Activated T-cell treated with anti-CD3 and anti-CD28 coated beads, Interleukin-2, amount 50 U/mL, for 24 hours (primary cell): ENCODE results near the gene DISP2.

Experiments used
- DNase-seq: peaks from one replicate; pipeline ENCODE4 v3.0.0-alpha.2; 2020
- H3K27ac Mint-ChIP-seq: 2 replicates; pipeline ENCODE4 v1.8.0; 2020; ENCODE audit warnings: mild to moderate bottlenecking, mixed read lengths
- H3K27me3 Mint-ChIP-seq: 2 replicates; pipeline ENCODE4 v1.8.0; 2020; ENCODE audit warnings: mixed read lengths
- H3K36me3 Mint-ChIP-seq: 2 replicates; pipeline ENCODE4 v1.8.0; 2020; ENCODE audit warnings: low read depth, mixed read lengths
- H3K4me1 Mint-ChIP-seq: 2 replicates; pipeline ENCODE4 v1.8.0; 2020; ENCODE audit warnings: low read depth, mixed read lengths
- H3K4me3 Mint-ChIP-seq: 2 replicates; pipeline ENCODE4 v1.8.0; 2020; ENCODE audit warnings: mild to moderate bottlenecking, moderate library complexity, mixed read lengths
- H3K9me3 Mint-ChIP-seq: 2 replicates; pipeline ENCODE4 v1.8.0; 2020; ENCODE audit warnings: mixed read lengths

DISP2 gene

DNA sequence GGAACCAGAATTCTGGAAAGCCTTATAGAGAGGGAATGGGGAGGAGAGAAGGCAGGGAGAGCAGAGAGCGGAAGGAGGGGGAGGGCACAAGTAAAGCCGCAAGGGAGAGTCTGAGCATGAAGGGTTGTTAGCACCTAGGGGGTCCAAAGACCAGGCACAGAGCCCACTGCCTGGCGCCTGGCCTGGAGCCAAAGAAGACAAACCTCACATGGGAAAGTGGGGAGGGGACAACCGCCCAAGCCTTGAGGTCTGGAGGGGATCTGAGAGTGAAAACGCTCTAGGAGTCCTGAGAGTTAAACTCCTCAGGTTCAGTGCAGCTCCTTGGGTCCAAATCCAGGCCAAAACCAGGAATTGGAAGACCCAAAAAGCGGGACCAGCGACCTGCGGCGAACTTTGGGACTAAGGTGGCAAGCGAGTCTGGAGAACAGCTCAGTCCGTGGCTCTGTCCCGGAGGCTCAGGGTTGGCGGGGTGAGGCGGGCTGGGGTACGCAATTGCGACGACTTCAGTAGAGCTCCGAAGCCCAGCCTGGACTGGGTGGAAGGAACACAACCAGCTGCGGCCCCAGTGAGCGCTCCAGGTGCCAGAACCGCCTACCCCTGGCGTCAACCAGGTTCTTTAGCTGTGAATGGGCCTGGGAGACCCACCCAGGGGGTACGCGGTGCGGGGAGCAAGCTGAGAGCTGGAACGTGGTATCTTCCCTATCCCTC, 35.3 kb upstream of the DISP2 start:
- Mint-ChIP-seq H3K4me3 (peak overlapping the region; percentile 71), H3K4me1 (peaks cover 26% of the 10 kb centered on the region), H3K27ac (no peak overlapping the region), H3K36me3 (peaks cover 11% of the 10 kb centered on the region), H3K27me3 (no peaks in the 10 kb centered on the region), H3K9me3 (no peaks in the 10 kb centered on the region)
- DNase-seq = no peak

DNA sequence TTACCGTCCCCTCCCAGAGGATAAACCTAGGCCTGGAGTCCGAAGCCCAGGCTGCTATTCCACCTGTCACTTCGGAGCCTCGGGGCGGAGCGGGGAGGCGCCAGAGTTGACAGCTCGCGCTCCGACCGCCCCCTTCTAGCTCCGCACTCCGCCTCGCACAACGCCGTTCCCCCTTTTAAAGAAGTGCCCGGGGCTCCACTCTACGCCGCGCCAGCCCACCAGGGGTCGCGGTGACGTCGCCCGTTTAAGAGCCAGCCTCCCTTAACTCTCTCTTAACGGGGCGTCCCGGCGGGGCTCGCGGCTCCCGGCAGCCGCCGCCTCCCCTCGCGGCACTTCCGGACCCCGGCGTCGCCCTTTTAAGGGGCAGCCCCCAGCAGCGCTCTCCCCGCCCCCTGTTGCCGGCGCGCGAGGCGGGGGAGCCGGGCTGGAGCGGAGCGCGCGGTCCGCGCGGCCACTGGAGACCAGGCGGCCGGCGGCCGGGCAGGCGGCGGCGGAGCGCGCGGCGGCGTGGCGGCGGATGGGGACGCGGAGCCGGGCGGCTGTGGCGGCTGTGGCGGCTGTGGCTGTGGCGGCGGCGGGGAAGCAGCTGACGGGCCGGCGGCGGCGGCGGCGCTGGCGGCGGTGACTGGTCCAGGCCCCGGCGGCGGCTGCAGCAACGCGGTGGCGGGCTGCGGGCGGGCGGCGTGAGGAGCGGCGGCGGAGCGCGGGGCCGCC, 34.6 kb upstream of the DISP2 start, which contains the start of gene INAFM2:
TSS of gene INAFM2 (plus strand) at position 454 of the 714 bp plus-strand sequence. CDS start 364 bp downstream, outside the sequence.
- no peaks in the 10 kb centered on the region for H3K27me3 Mint-ChIP-seq
- peak within 1 kb of the TSS; percentile 77 for H3K4me3 Mint-ChIP-seq
- DNase-seq = peak; percentile 93
- no peak within 1 kb of the TSS for H3K27ac Mint-ChIP-seq
- H3K4me1 Mint-ChIP-seq = peaks cover 28% of the 10 kb centered on the region
- H3K36me3 Mint-ChIP-seq = peaks cover 11% of the 10 kb centered on the region
- no peaks in the 10 kb centered on the region for H3K9me3 Mint-ChIP-seq

DNA sequence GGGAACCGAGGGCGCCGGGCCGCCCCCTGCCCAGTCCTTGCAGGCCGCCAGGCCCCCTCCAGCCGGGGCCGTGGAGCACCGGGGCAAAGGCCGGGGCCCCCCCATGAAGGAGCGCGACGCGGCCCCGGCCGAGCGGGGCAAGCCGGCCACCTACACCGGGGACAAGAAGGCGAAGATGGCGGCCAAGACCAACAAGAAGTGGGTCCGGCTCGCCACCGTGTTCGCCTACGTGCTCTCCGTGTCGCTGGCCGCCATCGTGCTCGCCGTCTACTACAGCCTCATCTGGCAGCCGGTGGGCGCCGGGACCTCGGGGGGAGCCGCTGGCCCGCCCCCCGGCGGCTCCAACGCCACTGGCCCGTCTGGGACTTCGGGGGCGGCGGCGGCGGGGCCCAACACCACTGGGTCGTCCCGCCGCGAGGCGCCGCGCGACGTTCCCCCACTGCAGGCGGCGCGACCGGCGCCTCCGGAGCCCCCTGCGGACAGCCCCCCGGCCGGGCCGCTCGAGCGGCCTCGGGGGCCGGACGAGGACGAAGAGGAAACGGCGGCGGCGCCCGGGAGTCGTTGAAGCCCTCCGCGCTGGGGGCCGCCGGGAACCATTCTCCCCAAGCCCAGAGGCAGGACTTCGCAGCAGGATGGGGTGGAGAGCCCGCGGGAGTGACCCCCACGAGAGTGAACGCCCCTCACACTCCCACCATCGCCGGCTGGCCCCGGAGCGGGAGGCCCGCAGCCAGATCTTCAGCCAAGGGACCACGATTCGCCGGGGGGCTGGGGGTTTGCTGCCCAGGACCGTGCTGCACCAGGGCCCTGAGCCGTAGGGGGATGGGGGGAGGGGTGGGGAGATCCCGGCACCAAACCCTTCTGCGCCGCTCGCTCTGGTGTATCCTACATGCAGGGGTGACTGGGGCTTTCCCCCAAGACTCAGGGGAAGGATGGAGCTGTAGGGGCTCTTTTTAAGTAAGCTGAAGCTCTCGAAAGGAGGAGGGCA, 33.8 kb upstream of the DISP2 start:
- Mint-ChIP-seq H3K27me3 (no peaks in the 10 kb centered on the region), H3K27ac (peak overlapping the region; percentile 40), H3K36me3 (peaks cover 11% of the 10 kb centered on the region), H3K9me3 (no peaks in the 10 kb centered on the region), H3K4me1 (peaks cover 28% of the 10 kb centered on the region), H3K4me3 (peak overlapping the region; percentile 77)
- DNase-seq = peak; percentile 61

DNA sequence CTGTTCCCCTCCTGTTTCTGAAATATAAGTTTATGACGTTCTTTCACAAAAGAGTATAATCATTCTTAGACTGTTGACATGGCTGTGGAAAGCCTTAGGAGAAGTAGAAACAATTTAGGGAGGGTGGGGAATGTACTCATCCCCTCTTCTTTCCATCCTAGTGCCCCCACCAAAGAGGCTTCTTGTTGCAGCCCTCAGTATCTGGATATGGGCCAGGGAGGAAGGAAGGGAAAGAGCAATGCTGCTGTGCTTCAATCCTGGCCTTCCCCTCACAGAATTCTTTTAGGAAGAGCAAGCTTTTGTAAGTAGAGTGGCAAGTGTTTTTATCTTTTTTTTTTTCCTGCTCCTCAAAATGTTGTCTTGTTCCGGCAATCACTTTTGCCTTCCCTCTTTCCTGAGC, 32.8 kb upstream of the DISP2 start:
- H3K4me3 Mint-ChIP-seq = peak overlapping the region; percentile 77
- no peak for DNase-seq
- H3K9me3 Mint-ChIP-seq = no peaks in the 10 kb centered on the region
- H3K4me1 Mint-ChIP-seq = peaks cover 28% of the 10 kb centered on the region
- H3K27me3 Mint-ChIP-seq = no peaks in the 10 kb centered on the region
- H3K27ac Mint-ChIP-seq = no peak overlapping the region
- peaks cover 11% of the 10 kb centered on the region for H3K36me3 Mint-ChIP-seq

DNA sequence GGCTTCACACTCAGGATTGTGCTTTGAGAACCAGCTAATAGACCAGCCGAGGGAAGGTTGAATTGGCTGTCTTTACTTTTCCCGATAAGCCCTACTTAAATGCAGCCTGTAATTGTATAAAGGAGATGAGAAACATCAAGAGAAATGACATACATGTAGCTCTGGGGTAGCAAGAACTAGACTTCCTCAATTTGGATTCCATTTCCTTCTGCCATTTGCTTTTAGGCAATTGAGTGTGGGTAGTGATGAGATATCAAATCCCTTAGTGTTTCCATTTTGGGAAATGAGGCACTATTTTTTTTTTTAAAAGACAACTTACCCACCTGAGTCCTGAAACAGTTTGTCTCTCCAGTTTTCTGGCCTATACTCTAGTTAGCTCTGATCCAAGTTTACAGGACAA, 32.3 kb upstream of the DISP2 start:
- Mint-ChIP-seq H3K27ac (no peak overlapping the region), H3K27me3 (no peaks in the 10 kb centered on the region), H3K4me1 (peaks cover 28% of the 10 kb centered on the region), H3K9me3 (no peaks in the 10 kb centered on the region), H3K36me3 (peaks cover 11% of the 10 kb centered on the region), H3K4me3 (no peak overlapping the region)
- DNase-seq = no peak

DNA sequence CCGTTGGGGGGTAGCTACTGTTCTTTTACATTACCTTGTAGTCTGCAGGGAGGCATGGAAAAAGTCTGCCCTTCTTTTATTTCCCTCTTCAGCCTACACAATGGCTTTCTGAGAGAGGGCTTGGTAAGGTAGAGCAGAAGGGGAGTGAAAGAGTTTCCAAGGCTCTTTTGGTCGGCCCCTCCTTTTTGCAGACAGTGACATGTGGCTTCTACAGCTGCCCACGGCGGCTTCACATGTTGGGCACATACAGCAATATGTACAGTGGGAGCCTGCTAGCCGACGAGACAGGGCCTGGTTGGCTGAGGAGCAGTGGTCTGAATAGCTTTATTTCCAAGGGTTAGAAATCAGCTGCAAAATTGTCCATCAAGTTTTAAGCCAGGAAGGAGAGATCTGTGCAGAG, 30.6 kb upstream of the DISP2 start:
- Mint-ChIP-seq H3K9me3 (no peaks in the 10 kb centered on the region), H3K4me1 (peaks cover 21% of the 10 kb centered on the region), H3K27ac (no peak overlapping the region), H3K36me3 (peaks cover 11% of the 10 kb centered on the region), H3K4me3 (no peak overlapping the region), H3K27me3 (no peaks in the 10 kb centered on the region)
- no peak for DNase-seq

DNA sequence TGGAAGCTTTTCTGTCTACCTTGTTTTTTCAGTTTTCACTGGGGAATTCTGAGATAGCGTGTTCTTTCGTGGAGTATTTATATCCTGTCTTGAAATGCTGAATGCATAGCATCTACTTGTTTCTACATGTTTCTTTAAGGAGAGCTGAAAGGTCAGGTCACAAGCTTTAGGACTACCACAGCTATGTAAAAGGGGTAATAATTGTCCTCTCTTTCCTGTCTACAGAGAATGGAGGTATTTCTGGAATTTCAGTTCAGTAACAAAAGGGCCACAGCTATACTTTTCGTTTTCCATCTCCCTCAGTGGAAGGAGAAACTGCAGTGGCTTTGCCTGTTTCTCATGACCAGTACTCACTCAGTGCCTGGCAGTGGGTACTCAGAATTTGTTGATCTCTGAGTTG, 29.8 kb upstream of the DISP2 start:
- Mint-ChIP-seq H3K36me3 (peaks cover 11% of the 10 kb centered on the region), H3K4me1 (peaks cover 16% of the 10 kb centered on the region), H3K9me3 (no peaks in the 10 kb centered on the region), H3K27ac (no peak overlapping the region), H3K4me3 (no peak overlapping the region), H3K27me3 (no peaks in the 10 kb centered on the region)
- no peak for DNase-seq

DNA sequence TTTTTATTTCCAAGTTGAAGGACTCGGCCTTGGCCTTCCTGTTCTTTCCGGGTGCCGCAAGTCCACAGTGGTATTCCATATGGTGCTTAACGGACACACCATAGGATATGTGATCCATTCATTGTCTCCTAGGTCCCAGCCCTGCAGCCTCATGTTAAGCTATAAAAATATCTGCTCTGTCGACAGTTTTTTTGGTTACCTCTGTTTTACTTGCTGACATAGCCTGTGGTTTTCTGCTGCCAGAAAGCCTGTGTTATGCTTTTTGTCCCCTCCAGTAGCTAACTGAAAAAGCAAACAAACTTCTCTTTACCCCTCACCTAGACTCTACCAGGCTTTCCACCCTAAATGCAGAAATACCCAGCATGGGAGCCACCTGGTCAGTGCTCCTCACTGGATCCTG, 29.3 kb upstream of the DISP2 start:
- no peak for DNase-seq
- peaks cover 11% of the 10 kb centered on the region for H3K36me3 Mint-ChIP-seq
- no peaks in the 10 kb centered on the region for H3K9me3 Mint-ChIP-seq
- no peak overlapping the region for H3K27ac Mint-ChIP-seq
- H3K27me3 Mint-ChIP-seq = no peaks in the 10 kb centered on the region
- H3K4me1 Mint-ChIP-seq = peaks cover 18% of the 10 kb centered on the region
- no peak overlapping the region for H3K4me3 Mint-ChIP-seq

DNA sequence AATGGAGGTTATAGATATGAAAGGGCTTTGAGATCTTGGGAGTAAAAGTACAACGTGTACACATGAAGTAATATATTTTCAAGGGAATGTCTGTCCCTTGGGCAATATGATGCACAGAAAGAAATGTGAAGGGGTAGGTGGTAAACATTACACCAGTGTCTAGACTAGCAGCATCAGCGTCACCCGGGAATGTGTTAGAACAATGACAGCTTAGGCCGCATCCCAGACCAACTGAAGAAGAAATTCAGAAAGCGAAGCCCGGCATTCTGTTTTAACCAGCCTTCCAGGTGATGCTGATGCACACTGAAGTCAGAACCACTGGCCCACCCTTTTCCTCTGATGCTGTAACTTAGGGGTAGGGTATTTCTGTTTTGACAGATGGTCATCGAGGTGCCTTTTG, 28.2 kb upstream of the DISP2 start:
- DNase-seq = no peak
- Mint-ChIP-seq H3K36me3 (peaks cover 11% of the 10 kb centered on the region), H3K4me1 (peaks cover 25% of the 10 kb centered on the region), H3K4me3 (no peak overlapping the region), H3K9me3 (no peaks in the 10 kb centered on the region), H3K27ac (no peak overlapping the region), H3K27me3 (no peaks in the 10 kb centered on the region)

DNA sequence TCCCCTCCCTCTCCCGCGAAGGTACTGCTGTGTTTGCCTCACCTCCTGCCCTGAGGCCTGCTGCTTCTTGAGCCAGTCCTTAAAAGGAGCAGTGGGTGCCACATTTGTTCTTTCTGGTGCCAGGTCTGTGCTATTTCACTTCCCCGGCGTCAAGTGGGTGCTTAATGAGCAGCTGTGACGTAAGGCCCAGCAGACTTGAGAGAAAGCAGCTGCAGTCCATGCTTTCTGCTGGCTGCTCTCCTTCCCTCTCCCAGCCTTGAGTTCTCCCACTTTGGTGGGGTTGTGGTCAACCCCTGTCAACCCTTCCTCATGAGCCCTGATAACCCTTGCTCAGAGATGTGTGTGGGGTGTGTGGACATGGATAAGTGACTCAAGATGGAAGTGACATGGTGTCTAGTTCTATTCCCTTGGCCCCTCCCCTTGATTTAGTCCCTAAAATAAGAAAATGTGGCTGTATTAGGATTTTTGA, 27.6 kb upstream of the DISP2 start:
- no peak for DNase-seq
- peaks cover 8% of the 10 kb centered on the region for H3K36me3 Mint-ChIP-seq
- no peak overlapping the region for H3K4me3 Mint-ChIP-seq
- peaks cover 21% of the 10 kb centered on the region for H3K4me1 Mint-ChIP-seq
- no peak overlapping the region for H3K27ac Mint-ChIP-seq
- H3K9me3 Mint-ChIP-seq = no peaks in the 10 kb centered on the region
- no peaks in the 10 kb centered on the region for H3K27me3 Mint-ChIP-seq

DNA sequence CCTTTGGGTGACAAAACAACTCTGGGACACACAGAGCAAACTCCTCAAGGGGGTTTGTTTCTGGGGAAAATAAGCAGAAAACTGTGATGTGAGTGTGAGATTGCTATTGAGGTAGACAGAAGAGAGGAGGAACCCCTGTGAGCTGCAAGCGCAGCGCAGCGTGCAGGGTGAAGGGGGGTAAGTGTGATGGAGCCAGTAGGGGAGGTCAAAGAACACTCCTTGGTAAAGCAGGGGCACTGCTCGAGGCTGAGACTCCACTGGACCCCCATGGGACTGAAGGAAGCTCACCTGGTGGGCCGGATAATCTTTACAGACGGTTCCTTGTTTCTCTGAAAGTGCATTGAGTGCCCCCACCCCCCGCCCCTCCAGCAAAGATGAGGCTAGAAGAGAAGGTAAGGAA, 27.0 kb upstream of the DISP2 start:
- peaks cover 19% of the 10 kb centered on the region for H3K4me1 Mint-ChIP-seq
- DNase-seq = no peak
- H3K36me3 Mint-ChIP-seq = peaks cover 6% of the 10 kb centered on the region
- H3K4me3 Mint-ChIP-seq = no peak overlapping the region
- H3K27ac Mint-ChIP-seq = no peak overlapping the region
- no peaks in the 10 kb centered on the region for H3K9me3 Mint-ChIP-seq
- H3K27me3 Mint-ChIP-seq = no peaks in the 10 kb centered on the region

DNA sequence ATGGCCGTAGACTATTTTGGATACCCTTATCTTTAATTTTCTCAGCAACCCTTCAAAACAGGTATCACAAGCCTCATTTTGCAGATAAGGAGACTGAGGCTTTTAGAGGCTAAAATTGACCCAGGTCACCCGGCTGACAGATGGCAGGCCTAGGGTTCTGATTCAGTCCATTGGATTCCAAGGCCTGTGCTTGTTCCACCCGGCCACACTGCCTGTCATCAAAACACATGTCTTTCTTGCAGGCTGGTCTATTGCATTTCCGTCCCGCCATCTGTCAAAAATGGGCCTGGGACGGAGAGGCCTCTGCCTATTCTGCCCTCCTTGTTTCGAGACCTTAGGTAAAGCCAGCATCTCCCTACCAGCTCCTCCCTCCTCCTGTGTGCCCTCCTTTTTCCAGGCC, 26.4 kb upstream of the DISP2 start:
- H3K27ac Mint-ChIP-seq = no peak overlapping the region
- H3K4me1 Mint-ChIP-seq = peaks cover 17% of the 10 kb centered on the region

DNA sequence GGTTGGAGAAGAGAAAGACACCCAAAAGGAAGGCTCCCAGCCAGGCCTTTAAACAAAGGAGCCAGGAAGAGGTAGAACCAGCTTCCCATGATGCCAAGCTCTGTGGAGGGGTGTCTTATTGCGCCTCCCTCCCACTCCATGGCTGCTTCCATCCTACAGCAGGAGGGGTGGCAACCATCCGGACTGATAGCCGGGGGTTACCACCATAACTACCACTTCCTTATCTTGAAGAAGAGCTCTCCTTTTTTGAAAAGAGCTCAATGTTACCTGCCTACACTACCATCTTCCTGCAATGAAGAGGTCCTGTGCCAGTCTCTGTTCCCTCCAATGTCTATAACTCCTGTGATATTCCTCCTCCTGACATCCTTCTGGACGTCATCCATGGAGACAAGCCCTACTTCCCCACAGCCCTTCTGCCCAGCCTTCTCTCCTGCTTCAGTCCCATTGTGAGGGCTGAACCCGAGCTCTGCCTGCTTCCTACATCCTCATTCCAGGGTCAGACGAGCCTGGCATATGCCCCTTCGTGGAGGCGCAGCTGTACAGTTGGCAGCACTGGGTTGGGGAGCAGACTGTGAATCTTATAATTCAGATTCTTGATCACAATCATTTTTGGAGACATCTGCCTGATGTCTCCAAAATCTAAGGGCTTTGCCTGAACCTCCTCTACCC, 25.8 kb upstream of the DISP2 start:
- Mint-ChIP-seq H3K4me3 (no peak overlapping the region), H3K9me3 (no peaks in the 10 kb centered on the region), H3K27ac (no peak overlapping the region), H3K27me3 (no peaks in the 10 kb centered on the region), H3K4me1 (peaks cover 16% of the 10 kb centered on the region), H3K36me3 (no peaks in the 10 kb centered on the region)
- DNase-seq = no peak

More for the DNA sequence above, 26.4 kb upstream of the DISP2 start:
- no peak overlapping the region for H3K4me3 Mint-ChIP-seq
- no peaks in the 10 kb centered on the region for H3K27me3 Mint-ChIP-seq
- DNase-seq = no peak
- no peaks in the 10 kb centered on the region for H3K9me3 Mint-ChIP-seq
- H3K36me3 Mint-ChIP-seq = peaks cover 1% of the 10 kb centered on the region

DNA sequence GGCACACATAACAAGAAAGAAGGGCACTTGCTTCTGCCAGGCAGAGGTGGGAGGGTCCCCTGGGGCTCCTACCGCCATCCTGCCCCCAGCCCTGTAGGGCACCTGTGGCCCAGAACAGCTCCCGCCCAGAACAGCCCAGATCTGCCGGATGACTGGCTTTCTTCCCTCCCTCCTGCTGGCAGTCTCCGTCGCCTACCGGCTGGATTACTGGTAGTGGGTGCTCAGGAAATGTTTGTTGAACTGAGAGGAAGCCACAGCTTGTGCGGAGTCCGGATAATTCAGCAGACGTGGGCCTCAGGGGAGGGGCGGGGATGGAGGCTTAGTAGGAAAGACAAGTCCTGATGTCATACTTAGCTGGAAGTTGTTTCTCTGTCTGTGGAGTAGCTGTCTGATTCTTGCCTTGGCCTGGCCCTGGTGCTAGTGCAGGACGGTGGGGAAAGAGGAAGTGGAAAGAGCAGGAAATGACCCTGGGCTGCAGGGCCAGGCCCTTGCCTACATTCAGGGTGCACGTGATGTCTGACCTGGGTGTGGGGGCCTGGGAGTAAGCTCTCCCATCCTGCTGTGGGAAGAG, 24.0 kb upstream of the DISP2 start:
- DNase-seq = peak; percentile 45
- Mint-ChIP-seq H3K9me3 (no peaks in the 10 kb centered on the region), H3K27ac (peak overlapping the region; percentile 83), H3K36me3 (no peaks in the 10 kb centered on the region), H3K27me3 (no peaks in the 10 kb centered on the region), H3K4me1 (peaks cover 20% of the 10 kb centered on the region), H3K4me3 (no peak overlapping the region)
